DOHH2 (cell line): ENCODE measurements around the gene JOSD1.

Source experiments
- EZH2phosphoT487 ChIP-seq: fragments of 200-600 bp; sonication (generic); IDR thresholded peaks from 2 replicates; pipeline ENCODE4 v1.6.1; 2017; ENCODE audit warnings: borderline replicate concordance, mild to moderate bottlenecking, antibody characterized with exemption, low read length, moderate library complexity, mixed read lengths
- TF ChIP-seq, protein P1 (sequence below): fragments of 200-600 bp; sonication (generic); IDR thresholded peaks from one replicate; pipeline ENCODE4 v1.5.1; 2014; ENCODE audit warnings: antibody characterized with exemption, mild to moderate bottlenecking, low read depth, low read length; ENCODE audit not compliant: poor library complexity, severe bottlenecking

DNA sequence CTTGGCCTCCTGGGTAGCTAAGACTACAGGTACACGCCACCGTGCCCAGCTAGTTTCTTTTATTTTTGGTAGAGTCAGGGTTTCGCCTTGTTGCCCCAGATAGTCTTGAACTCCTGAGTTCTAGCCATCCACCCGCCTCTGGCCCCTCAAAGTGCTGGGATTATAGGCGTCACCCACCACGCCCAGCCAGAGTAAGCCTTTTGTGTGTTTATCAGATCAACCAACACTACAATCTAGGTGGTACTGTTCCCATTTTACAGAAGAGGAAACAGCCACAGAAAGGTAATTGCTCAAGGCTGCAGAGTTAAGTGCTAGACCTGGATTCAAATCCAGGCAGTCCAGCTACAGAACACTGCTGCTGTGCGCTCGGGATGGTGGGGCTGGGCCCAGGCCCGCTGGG, 15.8 kb downstream of the JOSD1 start:
- TF ChIP-seq, protein P1, sequence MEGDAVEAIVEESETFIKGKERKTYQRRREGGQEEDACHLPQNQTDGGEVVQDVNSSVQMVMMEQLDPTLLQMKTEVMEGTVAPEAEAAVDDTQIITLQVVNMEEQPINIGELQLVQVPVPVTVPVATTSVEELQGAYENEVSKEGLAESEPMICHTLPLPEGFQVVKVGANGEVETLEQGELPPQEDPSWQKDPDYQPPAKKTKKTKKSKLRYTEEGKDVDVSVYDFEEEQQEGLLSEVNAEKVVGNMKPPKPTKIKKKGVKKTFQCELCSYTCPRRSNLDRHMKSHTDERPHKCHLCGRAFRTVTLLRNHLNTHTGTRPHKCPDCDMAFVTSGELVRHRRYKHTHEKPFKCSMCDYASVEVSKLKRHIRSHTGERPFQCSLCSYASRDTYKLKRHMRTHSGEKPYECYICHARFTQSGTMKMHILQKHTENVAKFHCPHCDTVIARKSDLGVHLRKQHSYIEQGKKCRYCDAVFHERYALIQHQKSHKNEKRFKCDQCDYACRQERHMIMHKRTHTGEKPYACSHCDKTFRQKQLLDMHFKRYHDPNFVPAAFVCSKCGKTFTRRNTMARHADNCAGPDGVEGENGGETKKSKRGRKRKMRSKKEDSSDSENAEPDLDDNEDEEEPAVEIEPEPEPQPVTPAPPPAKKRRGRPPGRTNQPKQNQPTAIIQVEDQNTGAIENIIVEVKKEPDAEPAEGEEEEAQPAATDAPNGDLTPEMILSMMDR = no peak
- no peak for TF ChIP-seq EZH2phosphoT487
